ENCODE measurements around the gene PRKAR1A.
"Not testable (repeated sequence)": the region's sequence is repeated elsewhere in the genome, so short reads cannot be mapped to it uniquely, and the experiment has no call there.

The PRKAR1A gene

GRCh38 chr17:68581863-68582645 is 69.8 kb downstream of the PRKAR1A start:
- no peak for DNase-seq

- DNase-seq, result not testable (repeated sequence)
Observed at GRCh38 chr17:68582867-68583266, 70.6 kb downstream of the PRKAR1A start.

GRCh38 chr17:68584581-68585303 is 72.5 kb downstream of the PRKAR1A start:
- DNase-seq, result no peak

GRCh38 chr17:68585643-68586042 is 73.4 kb downstream of the PRKAR1A start:
- no peak for DNase-seq

GRCh38 chr17:68587026-68587425 is 74.8 kb downstream of the PRKAR1A start:
- DNase-seq, result no peak

- no peak for DNase-seq
Observed at GRCh38 chr17:68587847-68588246, 75.6 kb downstream of the PRKAR1A start.

- DNase-seq, result no peak
Observed at GRCh38 chr17:68588362-68588761, 76.1 kb downstream of the PRKAR1A start.

- no peak for DNase-seq
Observed at GRCh38 chr17:68589086-68589485, 76.9 kb downstream of the PRKAR1A start.

- no peak for DNase-seq
Observed at GRCh38 chr17:68591583-68591982, 79.4 kb downstream of the PRKAR1A start.

GRCh38 chr17:68592009-68592408 is 79.8 kb downstream of the PRKAR1A start:
- no peak for DNase-seq

GRCh38 chr17:68592682-68593641 is 80.7 kb downstream of the PRKAR1A start:
- no peak for DNase-seq

GRCh38 chr17:68594552-68594951 is 82.3 kb downstream of the PRKAR1A start:
- DNase-seq, result no peak

GRCh38 chr17:68595496-68595895 is 83.3 kb downstream of the PRKAR1A start:
- DNase-seq, result no peak

GRCh38 chr17:68595986-68596385 is 83.8 kb downstream of the PRKAR1A start:
- no peak for DNase-seq

GRCh38 chr17:68596411-68596945 is 84.2 kb downstream of the PRKAR1A start:
- no peak for DNase-seq

- no peak for DNase-seq
Observed at GRCh38 chr17:68598074-68598473, 85.8 kb downstream of the PRKAR1A start.

GRCh38 chr17:68598545-68598961 is 86.3 kb downstream of the PRKAR1A start:
- DNase-seq, result no peak

GRCh38 chr17:68599091-68599490 is 86.9 kb downstream of the PRKAR1A start:
- DNase-seq, result no peak

GRCh38 chr17:68599552-68600066 is 87.4 kb downstream of the PRKAR1A start:
- DNase-seq, result no peak

GRCh38 chr17:68600067-68600930 is 88.1 kb downstream of the PRKAR1A start:
- no peak for DNase-seq

Measured in KG1 (cell line).